Nephron progenitor cell (in vitro differentiated cells): Measurements from ENCODE around the gene SKIC8.

Experiments
- DNase-seq: peaks from one replicate; pipeline ENCODE4 v3.0.0; 2021
- H3K27ac Mint-ChIP-seq: 2 replicates; pipeline ENCODE4 v1.8.0; 2021; ENCODE audit warnings: mild to moderate bottlenecking, moderate library complexity, mixed read lengths
- H3K27me3 Mint-ChIP-seq: 2 replicates; pipeline ENCODE4 v1.8.0; 2021; ENCODE audit warnings: mild to moderate bottlenecking, low read depth, mixed read lengths; ENCODE audit not compliant: poor library complexity
- H3K36me3 Mint-ChIP-seq: 2 replicates; pipeline ENCODE4 v1.8.0; 2021; ENCODE audit warnings: low read depth, mixed read lengths
- H3K4me1 Mint-ChIP-seq: 2 replicates; pipeline ENCODE4 v1.8.0; 2021; ENCODE audit warnings: mixed read lengths
- H3K4me3 Mint-ChIP-seq: 2 replicates; pipeline ENCODE4 v1.8.0; 2021; ENCODE audit warnings: mild to moderate bottlenecking, moderate library complexity, mixed read lengths
- H3K9me3 Mint-ChIP-seq: 2 replicates; pipeline ENCODE4 v1.8.0; 2021; ENCODE audit warnings: mild to moderate bottlenecking, moderate library complexity, mixed read lengths
- CTCF ChIP-seq: fragments of 200-600 bp; sonication (generic); IDR thresholded peaks from 2 replicates; pipeline ENCODE4 v1.5.0; 2021; ENCODE audit warnings: antibody characterized with exemption

Gene SKIC8

GRCh38 chr15:78291698-78292097, 7.7 kb downstream of the SKIC8 start:
- no peak overlapping the region for H3K27ac Mint-ChIP-seq
- TF ChIP-seq CTCF = no peak
- no peaks in the 10 kb centered on the region for H3K27me3 Mint-ChIP-seq
- H3K36me3 Mint-ChIP-seq = peaks cover 15% of the 10 kb centered on the region
- no peak overlapping the region for H3K4me3 Mint-ChIP-seq
- DNase-seq = no peak
- no peaks in the 10 kb centered on the region for H3K4me1 Mint-ChIP-seq
- no peaks in the 10 kb centered on the region for H3K9me3 Mint-ChIP-seq

- Mint-ChIP-seq H3K4me3 (no peak overlapping the region), H3K9me3 (no peaks in the 10 kb centered on the region), H3K4me1 (no peaks in the 10 kb centered on the region), H3K27ac (no peak overlapping the region), H3K27me3 (no peaks in the 10 kb centered on the region), H3K36me3 (peaks cover 21% of the 10 kb centered on the region)
- no peak for TF ChIP-seq CTCF
- no peak for DNase-seq
These were observed 8.4 kb downstream of the SKIC8 start for GRCh38 chr15:78291052-78291451.

DNA sequence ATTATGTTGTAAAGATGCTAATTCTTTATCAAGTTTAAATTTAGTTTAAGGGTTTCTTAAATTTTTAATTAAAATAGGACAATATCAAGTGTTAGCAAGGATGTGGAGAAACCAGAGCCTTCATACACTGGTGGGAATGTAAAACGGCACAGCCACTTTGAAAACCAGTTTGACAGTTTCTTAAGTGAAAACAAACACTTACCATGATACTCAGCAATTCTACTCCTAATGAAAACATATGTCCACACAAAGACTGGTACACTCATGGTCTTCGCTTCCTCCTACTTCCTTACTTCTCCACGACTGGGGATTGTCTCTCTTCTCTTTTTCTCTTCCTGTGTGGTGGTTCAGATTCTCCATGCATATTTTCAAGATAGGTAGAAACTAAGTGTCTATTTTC, 9.2 kb downstream of the SKIC8 start:
- no peaks in the 10 kb centered on the region for H3K9me3 Mint-ChIP-seq

GRCh38 chr15:78284758-78285157, 14.7 kb downstream of the SKIC8 start:
- Mint-ChIP-seq H3K27ac (no peak overlapping the region), H3K4me1 (no peaks in the 10 kb centered on the region), H3K9me3 (no peaks in the 10 kb centered on the region), H3K36me3 (peaks cover 24% of the 10 kb centered on the region), H3K27me3 (no peaks in the 10 kb centered on the region), H3K4me3 (no peak overlapping the region)
- no peak for DNase-seq
- no peak for TF ChIP-seq CTCF

More for the DNA sequence above, 9.2 kb downstream of the SKIC8 start:
- no peaks in the 10 kb centered on the region for H3K4me1 Mint-ChIP-seq
- TF ChIP-seq CTCF = no peak
- no peaks in the 10 kb centered on the region for H3K27me3 Mint-ChIP-seq
- H3K4me3 Mint-ChIP-seq = no peak overlapping the region
- no peak overlapping the region for H3K27ac Mint-ChIP-seq
- no peak for DNase-seq
- H3K36me3 Mint-ChIP-seq = peaks cover 24% of the 10 kb centered on the region

DNA sequence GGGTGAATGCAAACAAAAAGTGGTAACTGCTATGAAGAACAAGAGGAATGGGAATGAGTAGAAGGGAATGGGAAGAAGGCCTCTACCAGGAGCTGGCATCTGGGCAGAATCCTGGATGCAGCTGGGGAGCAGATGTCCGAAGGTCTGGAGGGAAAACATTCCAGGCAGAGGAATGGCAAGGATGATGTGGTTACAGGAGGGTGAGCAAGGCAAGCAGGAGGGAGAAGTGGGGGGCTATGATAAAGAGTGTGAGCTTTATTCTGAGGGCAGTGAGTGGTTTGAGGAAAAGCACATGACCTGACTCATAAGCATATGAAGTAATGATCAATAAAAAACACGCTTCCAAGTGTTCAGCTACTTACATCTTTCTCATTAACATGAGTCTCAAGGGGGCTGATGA, 17.1 kb downstream of the SKIC8 start:
- Mint-ChIP-seq H3K9me3 (no peaks in the 10 kb centered on the region), H3K36me3 (peaks cover 19% of the 10 kb centered on the region), H3K4me1 (no peaks in the 10 kb centered on the region), H3K27ac (no peak overlapping the region), H3K27me3 (no peaks in the 10 kb centered on the region), H3K4me3 (no peak overlapping the region)
- TF ChIP-seq CTCF = no peak
- DNase-seq = no peak

- Mint-ChIP-seq H3K36me3 (peaks cover 5% of the 10 kb centered on the region), H3K9me3 (no peaks in the 10 kb centered on the region), H3K4me3 (no peak overlapping the region), H3K27me3 (no peaks in the 10 kb centered on the region), H3K27ac (no peak overlapping the region), H3K4me1 (no peaks in the 10 kb centered on the region)
- TF ChIP-seq CTCF = no peak
- DNase-seq = no peak
These were observed 18.9 kb downstream of the SKIC8 start for GRCh38 chr15:78280319-78281072.
